GM12873 (cell line): Measurements from ENCODE around the gene SHISA6.

ENCODE experiments used
- CTCF ChIP-seq: IDR thresholded peaks from 2 replicates; pipeline ENCODE4 v1.5.1; 2012; ENCODE audit warnings: low read depth, mild to moderate bottlenecking, moderate library complexity, low read length, control low read depth; ENCODE audit not compliant: insufficient read depth; ENCODE audit errors: missing control alignments

The SHISA6 gene

GRCh38 chr17:11240841-11241610 lies at the start of gene SHISA6:
SHISA6 (plus strand) TSS chr17:11241213.
- TF ChIP-seq CTCF = no peak

GRCh38 chr17:11195801-11196200 lies 45.2 kb upstream of the SHISA6 start:
- no peak for TF ChIP-seq CTCF

- no peak for TF ChIP-seq CTCF
Observed at GRCh38 chr17:11204991-11205390, 36.0 kb upstream of the SHISA6 start.

- no peak for TF ChIP-seq CTCF
Observed at GRCh38 chr17:11205659-11206058, 35.4 kb upstream of the SHISA6 start.

- no peak for TF ChIP-seq CTCF
Observed at GRCh38 chr17:11209906-11210305, 31.1 kb upstream of the SHISA6 start.

- TF ChIP-seq CTCF = no peak
Observed at GRCh38 chr17:11212792-11213191, 28.2 kb upstream of the SHISA6 start.

GRCh38 chr17:11216976-11217375 lies 24.0 kb upstream of the SHISA6 start:
- no peak for TF ChIP-seq CTCF
